Inflammatory macrophage treated with lipopolysaccharide for 4 hours (primary cell): ENCODE measurements around the gene LRP1.

ENCODE experiments used
- DNase-seq: peaks from one replicate; pipeline ENCODE4 v3.0.0-alpha.2; 2020

Gene LRP1

DNA sequence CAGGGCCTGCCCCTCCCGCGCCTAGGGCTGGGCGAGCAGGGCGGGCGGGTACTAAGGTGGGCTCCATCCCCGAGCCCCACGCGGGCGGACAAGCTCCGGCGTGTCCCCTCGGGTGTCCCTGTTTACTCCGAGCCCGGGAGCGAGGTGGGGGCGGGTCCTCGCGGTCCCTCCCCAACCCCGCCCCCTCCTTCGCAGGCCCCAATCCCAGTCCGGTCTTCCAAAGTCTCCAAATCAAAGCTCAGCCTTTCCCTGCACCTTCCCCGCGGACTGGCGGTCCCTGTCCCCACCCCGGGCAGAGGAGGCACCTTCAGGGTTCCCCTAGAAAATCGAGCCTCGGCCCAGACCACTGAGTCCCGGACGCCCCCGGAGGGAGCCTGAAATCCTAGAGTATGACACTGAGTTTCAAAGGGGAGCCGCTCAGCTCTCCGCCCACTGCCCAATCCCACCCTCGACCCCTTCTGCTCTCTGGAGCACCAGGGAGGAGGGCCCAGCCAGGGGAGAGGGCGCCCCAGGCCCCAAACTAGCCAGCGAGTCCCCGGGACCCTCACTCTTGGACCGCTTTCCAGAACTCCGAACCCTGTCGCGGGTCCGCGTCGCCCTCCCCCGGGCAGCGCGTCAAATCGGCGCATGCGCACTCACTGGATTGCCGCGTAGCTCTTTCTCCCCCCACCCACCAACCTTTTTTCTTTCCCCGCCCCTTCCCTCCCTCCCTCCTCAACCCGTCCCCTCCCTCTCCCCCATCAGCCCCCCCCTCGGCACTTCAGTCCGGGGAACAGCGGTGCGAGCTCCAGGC lies at the start of gene LRP1:
TSS of gene LRP1 (plus strand) at position 758 of the 793 bp plus-strand sequence. CDS start 482 bp downstream, outside the sequence.
- DNase-seq = peak; percentile 74

DNA sequence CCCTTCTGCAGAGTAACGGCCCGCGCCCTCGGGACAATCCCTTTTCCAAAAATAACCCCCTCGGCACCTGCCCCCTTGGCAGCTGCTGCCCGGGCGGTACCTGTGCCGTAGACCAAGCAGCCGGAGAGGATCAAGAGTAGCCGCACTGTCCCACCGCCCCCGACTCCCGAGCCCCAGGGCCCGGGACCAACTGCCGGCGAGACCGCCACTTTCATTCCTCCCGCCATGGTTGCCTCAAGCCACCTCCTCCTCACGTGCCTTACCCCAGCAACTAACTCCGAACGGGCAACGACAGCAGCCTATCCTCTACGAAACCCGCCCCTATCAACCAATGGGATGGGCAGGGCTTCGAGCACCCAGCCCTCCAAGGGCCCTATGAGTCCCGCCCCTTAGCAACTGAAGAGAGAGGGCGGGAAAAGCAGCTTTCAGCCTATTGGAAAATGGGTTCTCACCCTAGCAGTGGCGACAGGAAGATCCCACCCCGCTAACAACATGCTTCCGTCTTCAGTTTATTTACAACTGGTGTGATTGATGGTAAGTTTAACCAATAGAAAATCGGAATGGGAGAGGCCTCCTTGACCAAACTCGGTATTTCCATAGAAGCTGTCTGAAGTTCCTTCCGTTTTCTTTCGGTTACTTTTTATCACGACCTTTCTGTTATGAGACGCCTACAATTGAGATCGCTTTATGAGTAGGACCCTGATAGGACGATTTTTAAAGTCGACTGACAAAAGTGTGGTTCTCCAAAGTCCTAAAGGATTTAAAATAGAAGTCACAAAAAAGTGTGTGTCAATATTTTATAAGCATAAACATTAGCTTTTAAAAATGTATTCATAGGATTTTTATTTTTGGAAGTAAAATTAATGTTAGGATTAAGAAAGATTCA lies 49.5 kb upstream of the LRP1 start, which contains the start of gene NEMP1:
TSS of gene NEMP1 (minus strand) at position 273 of the 886 bp plus-strand sequence. CDS start at position 227, 46 bp downstream.
- DNase-seq = peak; percentile 100

DNA sequence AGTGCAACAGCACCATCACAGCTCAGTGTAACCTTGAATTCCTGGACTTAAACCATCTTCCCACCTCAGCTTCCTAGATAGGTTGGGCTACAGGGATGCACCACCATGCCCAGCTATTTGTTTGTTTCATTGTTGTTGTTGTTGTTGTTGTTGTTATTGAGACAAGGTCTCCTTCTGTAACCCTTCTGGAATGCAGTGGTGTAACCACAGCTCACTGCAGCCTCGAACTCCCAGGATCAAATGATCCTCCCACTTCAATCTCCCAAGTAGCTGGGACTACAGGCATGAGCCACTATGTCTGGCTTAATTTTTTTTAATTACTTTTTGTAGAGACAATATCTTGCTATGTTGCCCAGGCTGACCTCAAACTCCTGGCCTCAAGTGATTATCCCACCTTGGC lies 48.5 kb upstream of the LRP1 start:
- no peak for DNase-seq

DNA sequence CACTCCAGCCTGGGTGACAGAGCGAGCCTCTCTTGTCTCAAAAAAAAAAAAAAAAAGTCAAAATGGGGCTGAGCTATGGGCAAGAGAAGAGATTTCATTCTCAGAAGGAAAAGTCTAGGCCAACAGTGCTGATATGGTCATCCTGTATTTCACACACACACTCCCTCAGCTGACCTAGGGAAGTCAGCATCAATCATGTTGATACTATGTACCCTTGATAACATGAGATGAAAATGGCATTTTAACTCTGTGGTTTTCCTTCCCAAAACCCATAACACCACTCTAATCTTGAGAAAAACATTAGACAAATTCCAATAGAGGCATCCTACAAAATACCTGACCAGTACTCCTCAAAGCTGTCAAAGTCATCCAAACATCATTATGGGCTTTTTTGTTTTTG lies 47.4 kb upstream of the LRP1 start:
- DNase-seq = no peak

DNA sequence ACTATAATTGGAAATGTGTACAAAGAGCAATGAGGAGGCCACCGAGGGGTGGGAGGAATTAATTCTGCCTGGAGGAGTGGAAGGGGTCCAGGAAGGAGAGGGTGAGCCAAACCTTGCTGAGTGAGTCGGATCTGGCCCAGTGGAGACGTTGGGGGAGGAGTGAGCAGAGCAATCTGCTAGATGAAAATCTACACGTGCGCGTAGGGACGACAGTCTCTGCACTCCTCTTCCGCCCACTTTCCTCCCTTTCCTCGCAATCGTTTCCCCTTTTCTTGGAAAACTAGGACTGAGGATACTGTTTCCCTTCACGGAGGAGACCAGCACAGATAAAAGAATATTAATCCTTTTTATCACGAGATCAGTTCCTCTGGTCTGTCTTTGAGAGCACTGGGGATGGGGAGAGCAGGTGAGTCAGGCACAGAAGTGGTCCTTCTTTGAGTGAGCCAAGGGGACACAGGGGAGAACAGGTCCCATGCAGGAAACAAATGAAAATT lies 42.2 kb upstream of the LRP1 start:
- peak; percentile 35 for DNase-seq

DNA sequence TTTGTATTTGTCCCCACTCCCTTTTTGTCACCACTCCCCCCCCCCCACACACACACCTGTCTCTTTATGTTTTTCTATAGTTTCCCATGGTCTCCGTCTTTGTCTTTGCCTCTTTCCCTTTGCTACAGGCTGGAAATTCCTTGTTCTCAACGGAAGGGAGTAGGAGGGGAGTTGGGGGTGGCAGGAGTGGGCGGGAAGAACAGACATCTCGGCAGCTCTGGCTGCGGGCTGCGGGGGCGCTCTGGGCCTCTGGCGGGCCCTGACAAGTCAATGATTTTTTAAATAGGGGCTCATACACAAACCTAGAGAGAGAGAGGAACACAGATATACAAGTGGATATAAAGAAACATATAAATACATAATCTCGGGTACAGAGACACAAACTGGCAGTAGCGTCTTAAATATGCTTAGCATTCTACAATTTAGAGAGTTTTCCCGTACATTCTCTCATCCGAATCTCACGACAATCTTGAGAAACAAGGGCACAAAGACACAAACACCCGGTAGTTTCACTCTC lies 41.7 kb upstream of the LRP1 start:
- peak; percentile 59 for DNase-seq

DNA sequence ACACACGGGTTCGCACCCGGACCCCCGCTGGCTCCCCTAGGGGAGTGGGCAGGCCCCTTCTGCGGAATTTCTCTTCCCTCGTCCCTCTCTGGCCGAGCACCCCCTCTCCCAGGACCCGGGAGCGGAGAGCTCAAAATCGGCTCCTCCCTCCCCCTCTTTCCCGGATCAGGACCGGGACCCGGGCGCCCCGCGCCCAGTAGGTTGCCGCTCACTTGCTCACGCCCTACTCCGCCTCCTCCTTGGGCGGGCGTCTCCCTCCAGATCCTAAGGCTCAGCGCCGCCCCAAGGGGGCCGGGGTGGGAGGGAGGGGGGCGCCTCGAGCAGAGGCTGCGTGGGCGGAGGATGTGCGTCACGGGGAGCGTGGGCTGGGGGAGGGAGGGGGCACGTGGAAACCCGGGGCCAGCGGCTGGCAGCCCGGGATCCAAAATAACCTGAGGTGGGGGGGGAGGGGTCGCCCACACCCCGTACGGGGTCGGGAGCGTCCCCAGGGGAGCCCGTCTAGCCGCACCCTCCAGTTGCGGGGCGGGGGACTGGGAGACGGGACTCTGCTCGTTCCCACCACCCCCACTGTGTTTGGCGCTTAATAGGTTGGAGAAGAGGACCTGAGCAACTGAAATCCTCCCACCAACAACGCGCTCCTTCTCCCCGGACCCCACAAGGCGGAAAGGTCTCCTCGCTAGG lies 41.1 kb upstream of the LRP1 start:
- peak; percentile 84 for DNase-seq

DNA sequence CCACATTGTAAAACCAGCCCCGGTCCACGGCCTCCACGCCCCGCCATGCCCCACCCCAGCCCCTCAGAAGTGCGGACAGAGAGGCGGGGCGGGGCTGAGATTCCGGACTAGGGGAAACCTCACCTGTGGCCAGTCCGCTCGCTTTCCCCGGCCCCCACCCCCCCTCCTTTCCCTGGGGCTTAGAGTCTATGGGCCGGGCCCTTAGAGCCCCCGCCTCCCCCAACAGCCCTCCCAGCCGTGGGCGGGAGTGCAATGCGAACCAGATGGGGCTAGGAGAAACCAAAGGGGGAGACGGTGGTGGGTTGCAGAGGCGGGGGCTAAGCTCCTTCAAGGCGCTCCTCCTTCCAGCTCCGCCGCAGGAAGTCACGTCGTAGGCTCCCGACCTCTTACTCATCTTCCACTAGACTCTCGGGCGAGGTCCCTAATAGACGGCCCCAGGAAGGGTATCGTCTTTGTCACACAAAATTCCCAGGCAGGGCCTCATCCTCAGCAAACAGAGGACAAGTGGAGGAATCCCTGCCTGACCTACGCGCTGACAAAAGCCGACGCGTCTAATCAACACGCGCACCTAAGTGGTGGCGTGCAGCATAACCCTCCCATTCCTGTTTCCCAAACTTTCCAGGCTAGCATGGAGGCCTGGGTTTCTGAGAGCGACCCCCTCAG lies 40.5 kb upstream of the LRP1 start:
- DNase-seq = peak; percentile 87

DNA sequence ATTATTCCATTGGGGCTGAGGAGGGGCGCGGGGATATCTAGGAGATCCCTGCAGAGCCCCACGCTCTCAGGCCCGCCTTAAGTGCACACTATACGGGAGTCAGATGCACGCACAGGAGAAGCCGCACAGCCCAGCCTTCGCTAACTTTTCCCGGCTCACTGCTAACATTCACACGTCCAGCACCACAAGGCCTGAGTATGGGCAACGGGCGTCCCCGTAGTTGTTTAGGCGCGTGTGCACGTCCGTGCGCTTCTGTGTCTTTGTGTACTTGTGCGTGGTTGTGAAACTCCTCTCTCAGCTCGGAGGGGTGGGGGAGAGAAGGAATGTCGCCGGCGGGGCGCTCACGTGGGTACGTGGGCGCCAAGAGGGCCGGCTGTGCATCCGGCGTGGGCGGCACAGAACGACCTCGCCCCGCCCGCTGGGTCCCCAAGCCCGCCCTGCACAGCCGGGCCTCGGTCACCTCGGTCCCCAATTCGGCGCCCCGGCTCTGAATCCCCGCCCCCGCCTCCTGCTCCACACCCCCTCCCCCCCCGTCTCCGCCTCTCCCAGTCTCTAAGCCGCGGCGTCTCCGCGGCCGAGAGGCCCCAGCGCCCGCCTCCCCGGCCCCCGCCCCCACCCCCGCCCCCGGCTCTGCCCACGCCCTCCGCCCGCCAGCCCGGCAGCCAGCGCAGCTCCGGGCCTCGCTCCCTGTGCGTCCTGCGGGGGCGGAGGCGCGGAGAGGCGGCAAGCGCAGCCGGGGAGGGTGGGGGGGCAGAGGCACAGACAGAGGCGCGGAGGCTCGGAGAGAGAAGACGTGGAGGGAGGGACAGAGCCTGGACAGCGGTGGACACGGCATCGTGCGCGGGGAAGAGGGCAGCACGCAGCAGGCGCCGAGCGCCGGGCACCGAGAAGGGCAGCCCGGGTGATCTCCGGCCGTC lies 39.7 kb upstream of the LRP1 start, which contains the start of gene NAB2:
TSS of gene NAB2 (plus strand) at position 761 of the 917 bp plus-strand sequence. CDS start 158 bp downstream, outside the sequence.
- peak; percentile 93 for DNase-seq

DNA sequence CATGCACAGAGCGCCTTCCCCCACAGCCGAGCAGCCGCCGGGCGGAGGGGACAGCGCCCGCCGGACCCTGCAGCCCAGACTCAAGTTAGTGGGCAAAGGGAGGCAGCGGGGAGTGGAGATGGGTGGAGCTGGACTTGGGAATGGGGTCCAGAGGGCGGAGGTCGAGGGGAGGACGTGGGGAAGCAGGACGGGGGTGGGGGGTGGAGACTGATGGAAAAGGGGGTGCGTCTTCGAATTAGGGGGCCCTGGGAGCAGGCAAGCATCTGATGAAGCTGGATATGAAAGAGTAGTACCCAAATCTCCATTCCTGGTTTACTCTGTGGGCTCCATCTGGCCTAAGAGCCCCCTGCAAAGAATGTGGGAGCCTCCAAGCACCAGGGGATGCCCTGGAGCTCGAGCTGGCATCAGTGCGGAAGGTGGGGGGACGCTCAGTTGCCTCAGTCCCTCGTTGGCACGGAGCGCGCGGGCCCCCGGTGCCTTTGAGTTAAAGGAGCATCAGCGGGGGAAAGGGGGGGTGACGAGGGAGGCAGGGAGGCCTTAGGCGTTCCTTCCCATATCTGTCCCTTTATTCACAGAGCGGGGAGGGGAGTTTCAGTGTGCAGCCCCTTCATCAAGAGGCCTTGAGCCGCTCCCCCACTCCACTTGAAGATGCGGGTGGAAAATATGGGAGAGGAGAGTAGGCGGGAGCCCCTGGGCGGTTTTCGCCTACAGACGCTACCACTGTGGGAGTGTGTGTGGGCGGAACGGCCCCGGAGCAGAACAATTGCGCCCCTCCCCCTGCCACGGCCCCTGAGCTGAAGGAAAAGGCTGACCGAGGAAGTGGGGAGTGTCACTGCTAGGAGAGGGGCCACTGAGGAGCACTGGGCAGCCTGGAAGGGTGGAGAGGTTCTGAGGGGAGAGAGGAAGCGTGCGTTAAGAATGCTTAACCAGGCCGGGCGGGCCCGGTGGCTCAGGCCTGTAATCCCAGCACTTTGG lies 38.7 kb upstream of the LRP1 start:
- DNase-seq = peak; percentile 36

DNA sequence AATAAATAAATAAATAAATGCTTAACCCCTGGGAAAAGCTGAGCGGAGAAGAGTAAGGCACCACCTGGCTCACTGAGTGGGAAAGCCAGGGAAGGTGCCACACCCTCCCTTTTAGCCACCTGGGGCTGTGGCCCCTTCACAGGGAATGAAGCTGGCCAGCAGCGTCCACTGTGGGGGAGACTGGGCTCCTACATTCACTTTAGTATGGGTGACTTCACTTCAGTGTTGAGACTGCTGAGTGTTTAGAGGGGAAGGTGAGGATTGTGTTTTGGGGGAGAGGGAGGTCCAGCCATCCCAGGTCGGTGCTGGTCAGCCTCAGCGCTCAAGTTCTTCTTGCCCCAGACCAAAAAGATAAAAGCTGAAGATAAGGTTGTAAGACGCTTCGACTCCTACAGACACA lies 37.8 kb upstream of the LRP1 start:
- no peak for DNase-seq

DNA sequence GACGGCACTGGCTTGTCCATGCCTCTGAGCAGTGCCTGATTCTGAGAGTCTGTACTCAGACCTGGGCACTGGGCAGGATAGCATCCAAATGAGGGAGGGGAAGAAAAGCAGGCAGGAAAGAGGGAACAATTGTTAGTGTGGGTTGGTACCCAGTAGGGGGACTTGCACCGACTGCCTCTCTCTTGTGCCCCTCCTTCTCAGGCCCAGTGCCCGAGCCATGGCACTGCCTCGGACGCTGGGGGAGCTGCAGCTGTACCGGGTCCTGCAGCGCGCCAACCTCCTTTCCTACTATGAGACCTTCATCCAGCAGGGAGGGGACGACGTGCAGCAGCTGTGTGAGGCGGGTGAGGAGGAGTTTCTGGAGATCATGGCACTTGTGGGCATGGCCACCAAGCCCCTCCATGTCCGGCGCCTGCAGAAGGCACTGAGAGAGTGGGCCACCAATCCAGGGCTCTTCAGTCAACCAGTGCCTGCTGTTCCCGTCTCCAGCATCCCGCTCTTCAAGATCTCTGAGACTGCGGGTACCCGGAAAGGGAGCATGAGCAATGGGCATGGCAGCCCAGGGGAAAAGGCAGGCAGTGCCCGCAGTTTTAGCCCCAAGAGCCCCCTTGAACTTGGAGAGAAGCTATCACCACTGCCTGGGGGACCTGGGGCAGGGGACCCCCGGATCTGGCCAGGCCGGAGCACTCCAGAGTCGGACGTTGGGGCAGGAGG lies 37.2 kb upstream of the LRP1 start:
- DNase-seq = no peak

DNA sequence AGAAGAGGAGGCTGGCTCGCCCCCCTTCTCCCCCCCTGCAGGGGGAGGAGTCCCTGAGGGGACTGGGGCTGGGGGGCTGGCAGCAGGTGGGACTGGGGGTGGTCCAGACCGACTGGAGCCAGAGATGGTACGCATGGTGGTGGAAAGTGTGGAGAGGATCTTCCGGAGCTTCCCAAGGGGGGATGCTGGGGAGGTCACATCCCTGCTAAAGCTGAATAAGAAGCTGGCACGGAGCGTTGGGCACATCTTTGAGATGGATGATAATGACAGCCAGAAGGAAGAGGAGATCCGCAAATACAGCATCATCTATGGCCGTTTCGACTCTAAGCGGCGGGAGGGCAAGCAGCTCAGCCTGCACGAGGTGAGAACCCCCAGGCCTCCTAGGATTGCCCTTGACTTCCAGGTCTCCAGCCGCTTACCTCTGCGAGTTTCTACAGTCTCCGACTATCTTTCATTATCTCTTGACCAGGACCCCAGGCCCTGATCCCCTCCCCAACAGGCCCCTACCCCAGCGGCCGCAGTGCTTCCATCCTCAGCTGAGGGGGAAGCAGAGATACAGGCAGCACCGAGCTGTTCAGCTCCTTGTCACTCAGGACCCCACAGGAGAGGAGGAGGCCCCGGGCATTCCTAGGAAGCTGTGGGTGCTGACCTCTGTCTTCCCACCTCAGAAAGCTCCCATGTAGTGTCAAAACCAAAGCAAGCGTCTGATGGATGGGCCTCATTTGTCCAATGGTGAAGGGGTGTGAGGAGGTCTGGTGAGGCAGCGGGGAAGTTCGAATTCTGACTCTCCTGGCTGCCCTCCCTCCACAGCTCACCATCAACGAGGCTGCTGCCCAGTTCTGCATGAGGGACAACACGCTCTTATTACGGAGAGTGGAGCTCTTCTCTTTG lies 36.4 kb upstream of the LRP1 start:
- no peak for DNase-seq

DNA sequence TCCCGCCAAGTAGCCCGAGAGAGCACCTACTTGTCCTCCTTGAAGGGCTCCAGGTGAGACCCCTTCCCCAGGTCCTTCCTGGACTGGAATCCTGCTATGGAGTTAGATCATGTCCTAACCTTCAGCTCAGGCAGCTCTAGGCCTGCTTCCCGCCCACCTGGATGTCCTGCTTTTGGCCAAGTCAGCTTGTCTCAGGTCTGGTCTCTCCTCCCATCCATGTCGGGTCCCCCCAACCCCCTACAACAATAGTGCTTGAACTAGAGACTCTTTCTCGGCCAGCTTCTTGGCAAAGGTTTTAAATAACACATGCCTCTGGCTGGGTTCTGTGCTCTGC lies 35.8 kb upstream of the LRP1 start:
- DNase-seq = no peak

DNA sequence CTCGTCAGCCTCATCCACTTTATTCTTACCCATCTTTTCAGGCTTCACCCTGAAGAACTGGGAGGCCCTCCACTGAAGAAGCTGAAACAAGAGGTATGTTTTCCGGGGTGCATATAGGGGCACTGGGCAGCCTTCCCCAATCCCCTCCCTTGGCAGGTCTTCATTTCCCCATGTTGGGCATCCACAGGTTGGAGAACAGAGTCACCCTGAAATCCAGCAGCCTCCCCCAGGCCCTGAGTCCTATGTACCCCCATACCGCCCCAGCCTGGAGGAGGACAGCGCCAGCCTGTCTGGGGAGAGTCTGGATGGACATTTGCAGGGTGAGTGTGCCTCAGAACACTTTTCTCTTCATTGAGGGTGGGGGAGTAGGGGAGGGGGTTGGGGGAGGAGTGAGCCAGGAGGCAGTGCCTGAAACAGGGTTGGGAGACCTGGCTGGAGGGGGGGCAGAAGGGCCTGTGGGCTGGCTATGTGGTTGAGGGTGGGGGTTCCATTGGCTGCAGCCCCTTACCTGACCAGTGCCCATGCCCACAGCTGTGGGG lies 35.3 kb upstream of the LRP1 start:
- DNase-seq = no peak

DNA sequence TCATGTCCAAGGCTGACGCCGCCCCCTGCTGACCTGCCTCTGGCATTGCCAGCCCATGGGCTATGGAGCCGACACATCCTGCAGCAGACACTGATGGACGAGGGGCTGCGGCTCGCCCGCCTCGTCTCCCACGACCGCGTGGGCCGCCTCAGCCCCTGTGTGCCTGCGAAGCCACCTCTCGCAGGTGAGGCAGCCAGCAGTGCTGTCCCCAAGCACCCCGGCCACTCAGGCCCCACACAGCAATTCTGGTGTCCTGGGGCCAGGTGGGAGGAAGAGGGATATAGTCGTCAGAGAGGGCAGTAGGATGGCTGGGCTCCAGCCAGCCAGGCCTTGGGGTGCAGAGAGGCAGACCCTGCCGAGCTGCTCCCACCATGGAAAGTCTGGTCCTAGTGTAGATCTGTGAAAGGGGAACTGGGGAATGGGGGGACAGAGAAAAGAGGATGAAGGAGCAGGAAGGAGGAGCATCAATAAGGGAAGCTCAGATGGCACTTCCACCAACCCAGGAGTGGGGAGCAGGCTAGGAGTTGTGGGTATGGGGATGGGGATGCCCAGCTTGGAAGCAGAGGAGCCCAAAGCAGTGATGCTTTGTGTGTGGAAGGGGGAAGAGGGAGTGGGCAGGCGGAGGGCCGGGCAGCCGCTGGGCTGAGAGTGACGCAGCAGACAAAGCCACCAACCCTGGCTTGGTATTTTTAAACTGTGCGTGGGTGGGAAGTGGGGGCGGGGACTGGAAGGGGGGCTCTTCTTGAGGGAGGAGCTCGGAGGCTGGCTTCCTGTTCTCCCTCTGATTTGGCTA lies 34.7 kb upstream of the LRP1 start:
- peak; percentile 65 for DNase-seq
